A673 (cell line): ENCODE data around the gene KATNAL2. TPM values are rescaled to one million over a fixed set of nuclear protein-coding genes. Genes with fewer than 3 reads are reported as not detected.
A peak's percentile ranks its signal among the peaks of the same experiment; 100 is the strongest.

Experiments used
- BruUV-seq: library from RNA; stranded (reverse); fragments of 400-500 nt; replicated peaks from 2 replicates; lab custom pipeline; 2021; lab: Mats Ljungman, UMichigan
- CTCF ChIA-PET: fragments of 300-600 bp; sonication (Branson Sonifier 250); formaldehyde crosslinking; loops from one replicate; lab custom pipeline; 2022; ENCODE audit warnings: antibody characterized with exemption; lab: Charles Lee
- POLR2A ChIA-PET: fragments of 300-600 bp; sonication (Branson Sonifier 250); formaldehyde crosslinking; loops from one replicate; lab custom pipeline; 2022; ENCODE audit warnings: antibody characterized with exemption; ENCODE audit not compliant: low non-redundant PET; lab: Charles Lee
- DNase-seq: peaks from one replicate; pipeline ENCODE4 v3.0.0-alpha.2; 2015; ENCODE audit warnings: low spot score
- H3K27ac ChIP-seq: fragments of 200-600 bp; sonication (generic); 2 replicates; pipeline ENCODE4 v1.5.1; 2016; ENCODE audit warnings: mixed run types, low read depth, mild to moderate bottlenecking, mixed read lengths, antibody characterized with exemption, low read length; ENCODE audit not compliant: poor library complexity, severe bottlenecking
- H3K27me3 ChIP-seq: fragments of 200-600 bp; sonication (generic); replicated peaks from 2 replicates; pipeline ENCODE4 v1.6.1; 2017; ENCODE audit warnings: mixed run types, low read depth, mild to moderate bottlenecking, mixed read lengths, antibody characterized with exemption, low read length; ENCODE audit not compliant: insufficient read depth, poor library complexity
- H3K36me3 ChIP-seq: fragments of 200-600 bp; sonication (generic); 2 replicates; pipeline ENCODE4 v1.6.1; 2016; ENCODE audit warnings: mixed run types, mild to moderate bottlenecking, mixed read lengths, antibody characterized with exemption, low read length; ENCODE audit not compliant: insufficient read depth, poor library complexity, severe bottlenecking
- H3K4me1 ChIP-seq: fragments of 200-600 bp; sonication (generic); 2 replicates; pipeline ENCODE4 v1.6.1; 2017; ENCODE audit warnings: mixed run types, mild to moderate bottlenecking, mixed read lengths, antibody characterized with exemption, low read length; ENCODE audit not compliant: insufficient read depth, poor library complexity, severe bottlenecking
- H3K4me3 ChIP-seq: fragments of 200-600 bp; sonication (generic); 2 replicates; pipeline ENCODE4 v1.5.1; 2016; ENCODE audit warnings: low read depth, mixed run types, mild to moderate bottlenecking, mixed read lengths, low read length; ENCODE audit not compliant: poor library complexity, severe bottlenecking
- H3K9me3 ChIP-seq: fragments of 200-600 bp; sonication (generic); 2 replicates; pipeline ENCODE4 v1.6.1; 2016; ENCODE audit warnings: mixed run types, low read depth, mild to moderate bottlenecking, mixed read lengths, antibody characterized with exemption, low read length; ENCODE audit not compliant: poor library complexity, severe bottlenecking
- EZH2 ChIP-seq: fragments of 200-600 bp; sonication (generic); IDR thresholded peaks from 2 replicates; pipeline ENCODE4 v1.6.1; 2017; ENCODE audit warnings: borderline replicate concordance, low read depth, mild to moderate bottlenecking, mixed read lengths, antibody characterized with exemption, low read length; ENCODE audit not compliant: poor library complexity, severe bottlenecking
- intact Hi-C: fragments of 100-400 bp; cut with micrococcal nuclease; formaldehyde crosslinking; loops from one replicate; pipeline ENCODE4 v1.10.0; 2022; ENCODE audit not compliant: unreplicated experiment
- total RNA-seq: library from RNA; stranded (reverse); gene quantifications from 2 replicates; pipeline ENCODE4 v1.2.3, GENCODE V29; 2021
- TF ChIP-seq, protein P1 (sequence below): fragments of 300-800, 200-600 bp; sonication (generic); conservative IDR thresholded peaks from 2 replicates; pipeline ENCODE4 v1.5.1; 2017; ENCODE audit warnings: low read depth, mild to moderate bottlenecking, antibody characterized with exemption, low read length, moderate library complexity, mixed read lengths

The KATNAL2 gene
- total RNA-seq, 1 experiment from 2014 or later: 10.6 TPM

DNA sequence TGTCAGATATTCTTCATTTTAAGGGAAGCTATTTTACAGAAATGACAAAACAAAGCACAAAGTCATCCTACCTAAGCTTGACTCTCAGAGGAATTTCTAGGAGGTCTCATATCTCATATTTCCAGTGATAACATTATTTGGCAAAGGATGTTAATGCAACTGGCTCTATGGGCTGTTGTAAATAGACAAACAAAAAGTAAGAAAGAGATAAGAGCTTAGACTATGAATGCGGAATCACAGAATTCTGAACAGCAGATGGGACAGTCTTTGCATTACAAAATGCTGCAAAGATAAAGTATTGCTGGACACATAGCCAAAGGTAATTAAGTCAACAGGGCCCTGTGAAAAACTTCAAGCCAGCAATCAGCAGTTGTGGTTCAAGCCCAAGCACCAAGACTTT, 24.0 kb upstream of the KATNAL2 start:
- H3K27ac ChIP-seq: no peak overlapping the region
- TF ChIP-seq, protein P1, sequence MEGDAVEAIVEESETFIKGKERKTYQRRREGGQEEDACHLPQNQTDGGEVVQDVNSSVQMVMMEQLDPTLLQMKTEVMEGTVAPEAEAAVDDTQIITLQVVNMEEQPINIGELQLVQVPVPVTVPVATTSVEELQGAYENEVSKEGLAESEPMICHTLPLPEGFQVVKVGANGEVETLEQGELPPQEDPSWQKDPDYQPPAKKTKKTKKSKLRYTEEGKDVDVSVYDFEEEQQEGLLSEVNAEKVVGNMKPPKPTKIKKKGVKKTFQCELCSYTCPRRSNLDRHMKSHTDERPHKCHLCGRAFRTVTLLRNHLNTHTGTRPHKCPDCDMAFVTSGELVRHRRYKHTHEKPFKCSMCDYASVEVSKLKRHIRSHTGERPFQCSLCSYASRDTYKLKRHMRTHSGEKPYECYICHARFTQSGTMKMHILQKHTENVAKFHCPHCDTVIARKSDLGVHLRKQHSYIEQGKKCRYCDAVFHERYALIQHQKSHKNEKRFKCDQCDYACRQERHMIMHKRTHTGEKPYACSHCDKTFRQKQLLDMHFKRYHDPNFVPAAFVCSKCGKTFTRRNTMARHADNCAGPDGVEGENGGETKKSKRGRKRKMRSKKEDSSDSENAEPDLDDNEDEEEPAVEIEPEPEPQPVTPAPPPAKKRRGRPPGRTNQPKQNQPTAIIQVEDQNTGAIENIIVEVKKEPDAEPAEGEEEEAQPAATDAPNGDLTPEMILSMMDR: no peak
- no peak for TF ChIP-seq EZH2
- H3K9me3 ChIP-seq: peaks cover 17% of the 10 kb centered on the region
- POLR2A ChIA-PET: no interaction called here
- no TSS peak for BruUV-seq
- intact Hi-C loops: no loop called here
- DNase-seq: no peak
- H3K36me3 ChIP-seq: peaks cover 25% of the 10 kb centered on the region
- peaks cover 20% of the 10 kb centered on the region for H3K4me1 ChIP-seq
- no peak overlapping the region for H3K4me3 ChIP-seq
- H3K27me3 ChIP-seq: no peaks in the 10 kb centered on the region
- CTCF ChIA-PET: no interaction called here

DNA sequence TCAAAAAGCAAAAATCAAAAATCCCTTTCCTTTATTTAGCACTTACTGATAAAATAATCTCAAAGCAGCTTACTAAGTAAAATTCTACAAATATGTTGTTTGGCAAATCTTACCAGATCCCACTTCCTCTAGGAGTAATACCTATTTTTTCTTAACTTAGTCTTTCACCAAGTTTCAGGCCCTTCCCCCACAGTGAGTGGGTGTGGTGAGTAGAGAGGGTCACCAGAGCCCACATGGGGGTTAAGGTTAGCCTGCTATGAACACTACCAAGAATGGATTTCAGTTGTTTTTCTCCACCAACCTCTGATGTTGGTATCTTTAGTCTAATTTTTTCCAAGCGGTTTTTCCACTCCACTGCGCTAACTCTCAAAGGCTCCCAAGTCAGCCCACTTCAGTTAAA, 23.3 kb upstream of the KATNAL2 start:
- Histone ChIP-seq H3K4me3 (no peak overlapping the region), H3K9me3 (peaks cover 9% of the 10 kb centered on the region), H3K36me3 (peaks cover 17% of the 10 kb centered on the region), H3K4me1 (peaks cover 20% of the 10 kb centered on the region), H3K27ac (no peak overlapping the region), H3K27me3 (no peaks in the 10 kb centered on the region)
- no peak for DNase-seq
- BruUV-seq: no TSS peak
- CTCF ChIA-PET: no interaction called here
- POLR2A ChIA-PET: interaction anchor here (0.8 kb wide), 1 partner anchor 23 kb away, joined by 5 read pairs; the partner anchor contains the start of genes KATNAL2 and PIAS2
- TF ChIP-seq EZH2: no peak
- TF ChIP-seq, protein P1: no peak
- intact Hi-C loops: no loop called here

DNA sequence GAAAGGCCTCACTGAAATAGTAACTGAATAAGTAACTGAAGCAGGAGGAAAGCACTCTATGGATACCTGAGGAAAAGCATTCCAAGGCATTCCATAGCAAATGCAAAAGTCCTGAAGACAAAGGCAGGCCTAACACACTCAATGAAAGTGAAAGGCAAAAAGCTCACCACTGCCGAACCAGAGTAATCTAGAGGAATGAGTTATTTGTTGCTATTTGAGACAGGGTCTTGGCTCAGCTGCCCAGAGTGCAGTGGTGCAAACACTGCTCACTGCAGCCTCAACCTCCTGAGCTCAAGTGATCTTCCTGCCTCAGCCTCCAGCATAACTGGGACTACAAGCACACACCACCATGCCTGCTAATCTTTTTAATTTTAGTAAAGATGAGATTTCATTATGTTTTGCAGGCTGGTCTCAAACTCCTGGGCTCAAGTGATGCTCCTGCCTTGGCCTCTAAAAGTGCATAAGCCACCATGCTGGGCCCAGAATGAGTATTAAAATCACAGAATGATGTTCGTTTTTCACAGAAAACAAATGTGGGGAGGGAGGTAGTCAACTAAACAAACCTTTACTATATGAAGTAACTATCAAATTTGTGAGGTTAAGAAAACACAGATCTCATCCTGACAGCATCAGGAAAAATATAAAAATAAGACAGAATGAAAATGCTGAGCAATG, 18.0 kb upstream of the KATNAL2 start:
- no peak for DNase-seq
- TF ChIP-seq, protein P1: no peak
- TF ChIP-seq EZH2: no peak
- no peaks in the 10 kb centered on the region for H3K36me3 ChIP-seq
- H3K4me3 ChIP-seq: no peak overlapping the region
- no peaks in the 10 kb centered on the region for H3K27me3 ChIP-seq
- intact Hi-C loops: no loop called here
- no peaks in the 10 kb centered on the region for H3K9me3 ChIP-seq
- POLR2A ChIA-PET: no interaction called here
- no TSS peak for BruUV-seq
- peaks cover 20% of the 10 kb centered on the region for H3K4me1 ChIP-seq
- CTCF ChIA-PET: no interaction called here
- peak overlapping the region; percentile 24 for H3K27ac ChIP-seq
